HG03521 (cell line): ENCODE measurements around the gene MARCHF10.

Experiments used
- ATAC-seq: cut with Tn5 transposase; IDR thresholded peaks from one replicate; pipeline ENCODE4 v1.9.1; 2021; ENCODE audit warnings: mild to moderate bottlenecking, moderate library complexity; ENCODE audit not compliant: unreplicated experiment

Gene MARCHF10

DNA sequence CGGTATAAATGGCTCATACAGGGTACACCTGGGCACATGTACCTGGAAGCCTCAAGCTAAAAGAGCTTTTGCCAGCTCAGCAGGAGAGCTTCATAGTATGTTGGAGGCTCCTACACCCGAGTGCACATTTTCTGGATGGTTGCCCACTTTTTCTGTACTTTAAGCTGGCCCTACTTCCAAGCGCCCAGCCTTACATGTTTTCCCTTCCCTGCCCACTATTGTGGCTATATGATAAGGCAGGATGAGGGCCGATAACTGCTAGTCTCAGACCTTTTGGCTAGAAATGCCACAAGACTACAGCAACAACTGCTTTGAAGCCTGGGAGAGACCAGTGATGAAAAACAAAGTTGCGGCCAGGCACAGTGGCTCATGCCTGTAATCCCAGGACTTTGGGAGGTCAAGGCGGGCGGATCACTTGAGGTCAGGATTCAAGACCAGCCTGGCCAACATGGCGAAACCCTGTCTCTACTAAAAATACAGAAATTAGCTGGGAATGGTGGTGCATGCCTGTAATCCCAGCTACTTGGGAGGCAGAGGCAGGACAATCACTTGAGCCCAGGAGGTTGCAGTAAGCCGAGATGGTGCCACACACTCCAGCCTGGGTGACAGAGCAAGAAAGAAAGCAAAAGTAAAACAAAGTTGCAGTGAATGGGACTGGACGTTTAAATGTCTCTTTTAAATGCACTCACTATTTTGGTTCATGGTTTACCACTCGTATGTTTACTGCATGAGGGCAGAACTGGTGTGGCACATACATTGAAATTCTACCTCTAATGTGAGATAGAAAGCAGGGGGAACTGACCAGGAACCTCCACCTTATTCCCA is 14.2 kb upstream of the MARCHF10 start:
- no peak for ATAC-seq

GRCh38 chr17:62821189-62822079 is 13.3 kb upstream of the MARCHF10 start:
- ATAC-seq, result no peak

GRCh38 chr17:62819511-62820221 is 11.6 kb upstream of the MARCHF10 start:
- no peak for ATAC-seq

- no peak for ATAC-seq
These were observed 10.4 kb upstream of the MARCHF10 start for GRCh38 chr17:62818526-62818925.

- ATAC-seq, result no peak
These were observed 8.2 kb upstream of the MARCHF10 start for GRCh38 chr17:62816282-62816839.

GRCh38 chr17:62809656-62810055 is 1.5 kb upstream of the MARCHF10 start:
- no peak for ATAC-seq

DNA sequence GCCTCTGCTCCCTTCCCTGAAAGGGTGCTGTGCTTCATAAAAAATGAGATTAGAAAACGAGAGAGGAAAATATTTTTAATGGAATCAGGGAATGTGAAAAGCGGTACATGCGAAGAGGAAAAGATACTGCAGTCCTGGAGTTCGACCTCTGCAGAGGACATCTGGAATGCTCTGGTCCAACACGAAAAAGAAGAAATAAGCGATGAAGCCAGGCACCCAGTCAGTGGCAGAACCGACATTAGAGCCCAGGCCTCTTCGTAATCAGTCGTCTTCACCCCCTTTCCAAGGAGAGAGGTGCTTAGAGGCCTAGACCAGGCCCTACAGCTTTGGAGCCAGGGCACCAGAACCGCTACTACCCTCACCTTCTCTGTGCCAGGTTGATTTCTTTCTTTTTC is 459 bp upstream of the MARCHF10 start:
- ATAC-seq, result no peak

- no peak for ATAC-seq
These were observed 2.9 kb downstream of the MARCHF10 start for GRCh38 chr17:62805234-62805633.

- no peak for ATAC-seq
These were observed 3.3 kb downstream of the MARCHF10 start for GRCh38 chr17:62804822-62805221.

DNA sequence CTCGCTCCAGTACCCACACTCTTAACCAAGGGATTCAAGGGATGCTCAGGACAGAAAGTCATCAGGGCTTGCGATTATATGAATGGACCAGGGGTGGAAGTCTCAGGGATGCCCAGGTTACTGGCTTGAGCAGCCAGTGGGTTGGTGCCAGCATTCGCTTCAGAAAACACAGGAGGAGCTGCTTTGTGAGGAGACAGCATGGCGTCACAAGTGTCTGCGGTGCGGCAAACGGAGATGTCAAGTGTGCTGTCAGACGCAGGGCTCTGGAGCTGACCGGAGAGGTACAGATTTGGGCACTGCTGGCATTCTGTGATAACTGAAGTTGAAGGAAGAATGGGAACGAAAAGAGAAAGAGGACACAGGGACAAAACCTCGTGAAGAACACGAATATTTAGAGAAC is 4.1 kb downstream of the MARCHF10 start:
- no peak for ATAC-seq

GRCh38 chr17:62802561-62803205 is 5.4 kb downstream of the MARCHF10 start:
- no peak for ATAC-seq

DNA sequence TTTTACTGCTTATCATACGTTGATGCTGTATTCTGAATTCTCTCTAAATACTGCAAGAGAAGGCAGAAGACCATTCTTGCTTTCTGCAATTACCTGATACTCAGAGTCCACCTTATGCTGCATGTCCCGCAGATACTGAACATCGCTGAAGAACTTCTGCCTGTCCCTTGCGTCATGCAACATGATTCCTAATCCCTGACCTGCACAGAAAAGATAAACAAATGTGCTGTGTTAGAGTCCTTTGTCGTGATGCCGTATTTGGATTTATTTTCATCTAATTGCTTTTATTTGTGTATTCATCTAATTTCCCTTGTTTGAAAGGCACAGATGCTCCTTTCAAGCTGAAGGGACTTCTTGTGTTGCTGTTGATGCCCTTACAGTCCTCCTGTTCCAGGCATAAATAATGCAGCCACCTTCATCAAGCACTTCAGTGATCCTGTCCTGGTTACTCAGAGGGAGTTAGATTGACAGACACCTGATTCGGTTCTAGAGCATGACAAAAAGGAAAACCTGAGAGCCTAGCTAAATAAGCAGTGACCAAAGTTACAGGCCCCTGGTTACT is 6.5 kb downstream of the MARCHF10 start:
- no peak for ATAC-seq

DNA sequence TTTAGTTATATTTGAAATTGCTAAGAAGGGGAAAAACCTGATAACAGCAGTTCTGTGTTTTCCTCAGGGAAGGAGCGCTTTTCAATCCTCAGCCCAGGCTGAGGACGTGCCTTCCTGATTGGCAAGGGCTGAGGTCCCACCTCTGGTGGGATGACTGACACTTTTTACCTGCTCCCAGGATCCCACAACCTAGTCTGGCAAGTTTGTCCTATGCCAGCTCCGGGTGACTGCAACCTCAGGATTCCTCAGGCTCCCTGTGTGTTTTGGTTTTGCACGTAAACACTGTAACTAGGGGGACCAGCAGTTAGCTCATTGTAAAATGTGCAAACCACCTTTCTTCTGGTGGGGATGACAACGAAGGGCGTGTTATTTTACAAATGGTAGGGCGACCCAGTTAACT is 7.5 kb downstream of the MARCHF10 start:
- no peak for ATAC-seq

DNA sequence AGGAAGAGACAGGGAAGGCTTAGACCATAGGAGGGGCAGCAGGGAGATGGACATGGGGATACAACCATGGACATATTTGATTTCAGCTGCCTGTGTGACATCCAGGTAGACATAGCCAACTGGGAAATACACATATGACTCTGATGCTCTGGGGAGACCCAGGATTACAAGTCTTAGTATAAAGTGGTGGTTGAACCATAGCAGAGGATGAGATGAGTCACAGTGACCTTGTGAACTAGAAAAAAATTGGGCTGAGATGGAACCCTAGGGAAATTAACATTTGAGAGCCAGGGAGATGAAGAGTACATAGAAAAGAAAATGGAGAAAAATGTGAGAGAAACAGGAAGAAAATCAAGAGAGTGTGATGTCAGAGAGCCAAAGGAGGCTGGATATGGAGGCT is 10.2 kb downstream of the MARCHF10 start:
- ATAC-seq, result no peak

DNA sequence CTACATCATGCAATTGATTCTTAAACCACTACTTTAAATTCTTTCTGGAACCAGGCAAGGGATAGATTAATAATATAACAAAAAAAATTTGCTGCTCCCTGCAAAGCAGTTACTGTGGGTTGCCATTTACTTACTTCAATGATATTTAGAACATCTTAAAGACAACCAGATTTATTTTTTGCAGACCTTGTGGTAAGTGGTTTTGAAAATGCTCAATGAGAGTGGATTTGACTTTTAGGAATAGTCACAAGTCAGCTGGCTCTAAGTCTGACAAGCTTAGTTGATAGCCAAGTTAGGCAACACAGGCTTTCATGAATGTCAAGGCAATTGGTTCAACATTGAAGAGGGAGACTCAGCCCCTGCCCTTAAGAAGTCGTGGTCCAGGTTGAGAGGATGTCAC is 11.8 kb downstream of the MARCHF10 start:
- ATAC-seq, result no peak

DNA sequence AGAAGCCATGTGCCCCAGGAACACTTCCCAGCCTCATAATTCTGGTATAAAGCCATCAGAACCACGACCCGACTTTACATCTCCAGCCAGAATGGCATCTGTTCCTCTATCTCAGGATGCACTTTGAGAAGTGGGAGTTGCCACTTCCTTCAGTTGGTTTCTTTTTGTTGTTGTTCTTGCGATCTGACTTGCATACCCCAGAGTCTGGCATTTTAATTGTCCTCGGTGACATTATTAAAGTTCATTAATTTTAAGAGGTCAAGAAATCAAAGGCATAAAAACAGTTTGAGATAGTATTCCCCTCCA is 13.5 kb downstream of the MARCHF10 start:
- ATAC-seq, result no peak

- ATAC-seq, result no peak
These were observed 14.0 kb downstream of the MARCHF10 start for GRCh38 chr17:62793919-62794665.

- no peak for ATAC-seq
These were observed 15.7 kb downstream of the MARCHF10 start for GRCh38 chr17:62792447-62792800.

GRCh38 chr17:62791767-62792446 is 16.2 kb downstream of the MARCHF10 start:
- no peak for ATAC-seq
